Stimulated activated CD4-positive, alpha-beta T cell treated with anti-CD3 and anti-CD28 coated beads, Interleukin-12 subunit alpha, Interleukin-12 subunit beta, amount 100 ng/mL, for 48 hours (primary cell): Measurements from ENCODE around the gene C1QTNF12.
A peak's percentile ranks its signal among the peaks of the same experiment; 100 is the strongest.
"Not testable (repeated sequence)": the region's sequence is repeated elsewhere in the genome, so short reads cannot be mapped to it uniquely, and the experiment has no call there.

ENCODE experiments used
- DNase-seq, 3 donors: peaks; one replicate each; pipeline ENCODE4 v3.0.0-alpha.2; 2020; ENCODE audit warnings: low read depth in 2 of 3, low spot score in 1 of 3

C1QTNF12 gene

GRCh38 chr1:1259951-1260600, 13.6 kb upstream of the C1QTNF12 start:
- DNase-seq, result no peak

DNA sequence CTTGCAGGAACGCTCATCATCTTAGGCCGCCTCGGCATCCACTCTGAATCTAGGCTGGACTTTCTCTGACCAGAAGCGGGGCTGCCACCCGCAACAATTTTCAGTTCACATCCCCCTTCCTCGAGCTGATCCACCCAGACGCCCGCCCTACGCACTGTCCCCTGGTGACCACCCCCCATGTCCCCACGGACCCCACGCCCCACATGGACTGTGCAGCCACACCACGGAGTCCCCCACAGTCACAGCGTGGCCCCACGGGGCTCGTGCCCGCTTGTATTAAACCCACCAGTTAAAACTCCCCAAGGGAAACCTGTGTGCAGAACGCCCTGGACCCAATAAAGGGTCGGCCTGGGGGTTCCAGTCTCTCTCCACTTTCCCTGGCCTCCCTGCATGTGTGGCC, 13.0 kb upstream of the C1QTNF12 start:
- DNase-seq, result no peak

- no peak for DNase-seq
Measured at GRCh38 chr1:1259119-1259488, 12.6 kb upstream of the C1QTNF12 start.

DNA sequence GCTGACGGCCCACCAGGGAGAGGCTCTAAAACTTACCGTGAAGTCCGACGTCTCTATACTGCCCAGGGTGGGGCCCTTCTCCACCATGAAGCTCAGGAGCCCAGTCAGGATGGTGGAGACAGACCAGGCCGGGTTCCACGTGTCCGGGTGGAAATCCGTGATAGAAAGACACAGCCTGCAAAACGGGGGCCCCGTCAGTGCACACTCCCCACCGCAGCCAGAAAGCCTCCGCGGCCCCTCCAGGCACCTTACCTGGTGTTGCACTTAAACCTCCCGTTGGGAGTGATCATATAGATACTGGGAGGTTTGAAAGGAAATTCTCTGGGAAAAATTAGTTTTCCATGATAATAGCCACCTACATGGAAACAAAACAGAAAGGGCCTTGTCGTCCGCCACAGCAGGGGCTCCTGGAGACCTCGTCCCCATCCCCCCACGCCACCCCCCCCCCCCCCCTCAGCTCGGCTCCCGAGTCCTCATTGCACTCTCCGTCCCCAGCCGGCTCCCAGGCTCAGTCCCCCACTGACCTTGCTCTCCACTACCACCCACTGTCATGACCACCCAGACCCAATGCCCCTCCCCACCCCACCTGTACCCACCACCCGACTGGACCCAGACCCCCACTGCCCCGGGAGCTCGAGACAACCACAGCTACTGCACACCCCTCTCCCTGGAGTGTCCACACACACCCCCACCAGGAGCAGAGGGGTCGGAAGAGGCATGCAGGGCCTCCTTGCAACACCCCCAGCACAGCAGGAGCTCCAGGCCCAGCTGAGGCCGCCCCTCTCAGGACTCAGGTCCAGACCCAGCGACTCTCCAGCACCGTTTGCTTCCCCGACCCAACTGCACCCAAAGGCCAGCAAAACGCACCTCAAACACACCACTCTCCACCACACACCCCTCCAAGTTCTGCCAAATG, 10.7 kb upstream of the C1QTNF12 start:
- DNase-seq, result no peak

- DNase-seq, result no peak
Measured at GRCh38 chr1:1255611-1256010, 9.1 kb upstream of the C1QTNF12 start.

DNA sequence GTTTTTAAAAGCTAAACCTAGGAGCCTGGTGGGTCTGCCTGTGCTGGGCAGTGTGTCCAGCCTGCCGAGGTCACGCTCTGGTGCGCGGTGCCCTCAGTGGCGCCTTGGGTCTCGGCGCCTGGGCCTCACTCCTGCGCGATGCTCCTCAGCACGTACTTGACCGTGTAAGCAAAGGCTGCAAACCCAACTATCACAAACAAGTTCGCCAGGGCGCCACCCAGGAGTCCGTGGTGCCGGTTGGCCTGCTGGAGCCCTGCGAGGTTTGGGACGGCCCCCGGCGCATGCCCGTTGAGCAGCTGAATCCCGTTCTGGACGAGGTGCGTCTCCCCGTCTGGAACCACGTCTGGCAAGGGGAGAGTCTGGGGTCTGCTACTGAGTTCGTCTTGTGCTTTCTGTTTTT, 8.6 kb upstream of the C1QTNF12 start:
- DNase-seq, result no peak

DNA sequence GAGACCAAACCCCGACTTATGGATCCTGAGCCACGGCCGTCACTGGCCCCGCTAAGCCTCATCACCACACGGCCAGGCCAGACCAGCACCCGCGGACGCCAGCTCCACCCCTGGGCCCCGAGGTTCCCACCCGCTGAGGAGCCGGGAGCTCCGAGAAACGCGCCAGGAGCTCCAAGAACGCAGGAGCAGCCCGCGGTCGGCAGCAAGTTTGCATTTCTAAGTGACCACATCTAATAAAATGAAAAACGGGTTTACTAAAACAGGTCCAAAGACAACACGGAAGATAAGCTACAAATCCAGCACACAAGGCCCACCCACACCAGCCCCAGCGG, 8.1 kb upstream of the C1QTNF12 start:
- DNase-seq, result no peak

DNA sequence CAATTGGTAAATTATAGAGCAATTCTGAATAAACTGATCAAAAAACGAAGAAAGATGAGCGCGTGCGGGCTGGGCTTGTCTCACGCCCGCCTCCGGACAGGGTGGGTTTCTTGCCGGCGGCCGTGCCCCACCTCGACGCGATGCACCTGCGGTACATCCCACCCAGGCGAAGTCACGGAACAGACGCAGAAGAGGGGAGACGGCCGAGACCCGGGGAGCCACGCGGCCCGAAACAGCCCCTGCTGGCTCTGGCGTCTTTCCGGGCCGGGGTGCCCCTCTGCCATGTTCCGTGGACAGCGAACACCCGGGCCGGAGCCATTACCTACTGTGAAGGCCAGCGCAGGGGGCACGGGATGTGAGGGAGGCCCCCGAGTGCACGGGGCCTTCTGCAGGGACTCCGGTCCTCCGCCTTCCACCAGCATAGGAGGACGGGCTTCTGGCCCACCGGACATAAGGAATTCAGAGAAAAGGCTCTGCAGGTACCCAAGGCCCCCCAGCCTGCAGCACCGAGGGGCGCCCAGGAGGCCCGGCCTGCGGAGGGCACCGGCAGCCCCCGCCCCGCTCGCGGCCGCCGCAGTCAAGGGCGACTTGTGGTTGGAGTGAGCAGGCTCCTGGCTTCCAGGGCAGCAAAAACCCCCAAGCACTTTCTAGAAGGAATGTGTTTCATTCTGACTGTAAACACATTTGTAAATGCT, 7.6 kb upstream of the C1QTNF12 start:
- DNase-seq, result no peak

DNA sequence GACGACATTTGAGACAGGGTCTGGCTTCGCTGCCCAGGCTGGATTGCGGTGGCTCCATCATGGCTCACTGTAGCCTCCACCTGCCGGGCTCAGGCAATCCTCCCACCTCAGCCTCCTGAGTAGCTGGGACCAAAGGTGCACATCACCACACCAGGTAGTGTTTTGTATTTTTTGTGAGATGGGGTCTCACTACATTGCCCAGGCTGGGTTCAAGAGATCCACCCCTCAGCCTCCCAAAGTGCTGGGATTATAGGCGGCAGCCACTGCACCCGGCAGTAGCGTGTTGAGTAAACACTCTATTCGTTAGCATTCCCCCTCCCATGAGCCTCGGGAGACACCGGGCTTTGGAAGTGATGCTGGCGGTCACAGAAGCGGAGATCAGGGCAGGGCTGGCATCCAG, 6.8 kb upstream of the C1QTNF12 start:
- DNase-seq, result no peak

DNA sequence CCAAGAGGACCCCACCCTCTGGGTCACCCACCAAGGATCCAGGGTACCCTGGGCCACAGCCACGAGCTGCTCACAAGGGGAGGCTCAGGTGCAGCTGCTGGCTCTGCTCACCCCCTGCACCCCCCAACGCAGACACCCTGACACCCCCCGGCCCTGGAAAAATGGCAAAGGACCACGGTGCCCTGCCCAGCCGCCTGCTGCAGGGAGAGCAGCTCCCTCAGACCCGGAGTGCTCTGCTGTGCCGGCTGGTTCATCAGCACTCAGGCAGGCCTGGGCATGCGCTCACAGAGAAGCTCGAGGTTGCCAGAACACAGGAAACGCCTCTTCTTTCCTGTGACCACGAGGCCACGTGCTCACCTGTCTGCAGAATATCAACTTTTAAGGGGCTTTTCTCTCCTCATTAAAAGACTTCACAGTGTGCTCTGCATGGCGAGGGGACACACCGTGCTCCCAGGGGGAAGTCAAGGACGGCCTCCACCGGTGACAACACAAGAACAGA, 4.3 kb upstream of the C1QTNF12 start:
- peak; percentile 36 to 60 (median 42) for DNase-seq

- DNase-seq, result not testable (repeated sequence)
Measured at GRCh38 chr1:1248009-1248913, 1.7 kb upstream of the C1QTNF12 start.

DNA sequence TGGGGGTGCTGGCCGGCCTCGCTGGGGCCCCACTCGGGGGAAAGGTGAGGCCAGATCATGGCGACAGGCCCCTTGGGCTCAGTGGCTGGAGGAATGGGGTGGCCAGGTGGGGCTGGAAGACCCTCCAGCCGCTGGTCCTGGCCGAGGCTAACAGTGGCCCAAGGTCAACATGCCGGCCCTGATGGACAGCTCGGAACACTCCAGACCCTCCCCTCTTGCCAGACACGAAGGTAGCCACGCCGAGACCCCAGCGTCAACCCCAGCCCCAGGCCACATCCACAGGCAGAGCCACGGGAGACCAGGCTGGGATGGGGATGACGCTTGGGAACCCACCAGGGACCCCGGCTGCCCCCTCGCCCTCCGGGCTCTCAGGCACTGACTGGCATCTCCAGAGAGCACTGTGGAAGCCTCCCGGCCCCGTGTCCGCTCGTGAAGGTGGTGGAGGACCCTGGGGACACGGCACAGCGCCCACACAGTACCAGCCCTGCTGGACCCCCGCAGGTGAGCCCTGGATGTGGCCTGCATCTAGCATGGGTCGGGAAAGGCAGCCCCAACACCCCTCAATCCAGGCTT, 905 bp upstream of the C1QTNF12 start:
- no peak for DNase-seq

- DNase-seq, result no peak
Measured at GRCh38 chr1:1245817-1246576, 525 bp downstream of the C1QTNF12 start.

- DNase-seq, result no peak
Measured at GRCh38 chr1:1245178-1245816, 1.2 kb downstream of the C1QTNF12 start.

GRCh38 chr1:1244192-1244811, 2.2 kb downstream of the C1QTNF12 start:
- DNase-seq, result no peak

GRCh38 chr1:1243807-1244191, 2.7 kb downstream of the C1QTNF12 start:
- DNase-seq, result no peak

GRCh38 chr1:1243266-1243660, 3.3 kb downstream of the C1QTNF12 start:
- DNase-seq, result no peak

GRCh38 chr1:1242461-1243265, 3.9 kb downstream of the C1QTNF12 start:
- DNase-seq, result no peak
